Activated CD4-positive, alpha-beta T cell treated with anti-CD3 and anti-CD28 coated beads, Interleukin-2, amount 50 U/mL, for 16 hours (primary cell): ENCODE data around the gene NEDD1.

Experiments
- DNase-seq: peaks from one replicate; pipeline ENCODE4 v3.0.0-alpha.2; 2020

The NEDD1 gene, protein sequence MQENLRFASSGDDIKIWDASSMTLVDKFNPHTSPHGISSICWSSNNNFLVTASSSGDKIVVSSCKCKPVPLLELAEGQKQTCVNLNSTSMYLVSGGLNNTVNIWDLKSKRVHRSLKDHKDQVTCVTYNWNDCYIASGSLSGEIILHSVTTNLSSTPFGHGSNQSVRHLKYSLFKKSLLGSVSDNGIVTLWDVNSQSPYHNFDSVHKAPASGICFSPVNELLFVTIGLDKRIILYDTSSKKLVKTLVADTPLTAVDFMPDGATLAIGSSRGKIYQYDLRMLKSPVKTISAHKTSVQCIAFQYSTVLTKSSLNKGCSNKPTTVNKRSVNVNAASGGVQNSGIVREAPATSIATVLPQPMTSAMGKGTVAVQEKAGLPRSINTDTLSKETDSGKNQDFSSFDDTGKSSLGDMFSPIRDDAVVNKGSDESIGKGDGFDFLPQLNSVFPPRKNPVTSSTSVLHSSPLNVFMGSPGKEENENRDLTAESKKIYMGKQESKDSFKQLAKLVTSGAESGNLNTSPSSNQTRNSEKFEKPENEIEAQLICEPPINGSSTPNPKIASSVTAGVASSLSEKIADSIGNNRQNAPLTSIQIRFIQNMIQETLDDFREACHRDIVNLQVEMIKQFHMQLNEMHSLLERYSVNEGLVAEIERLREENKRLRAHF

GRCh38 chr12:96906849-96907670, at the start of gene NEDD1:
Gene NEDD1 (plus strand): TSS chr12:96907257. CDS start chr12:96909760, 2,503 bp downstream.
- DNase-seq: peak; percentile 88

GRCh38 chr12:96858162-96858561, 48.9 kb upstream of the NEDD1 start:
- DNase-seq: no peak

DNA sequence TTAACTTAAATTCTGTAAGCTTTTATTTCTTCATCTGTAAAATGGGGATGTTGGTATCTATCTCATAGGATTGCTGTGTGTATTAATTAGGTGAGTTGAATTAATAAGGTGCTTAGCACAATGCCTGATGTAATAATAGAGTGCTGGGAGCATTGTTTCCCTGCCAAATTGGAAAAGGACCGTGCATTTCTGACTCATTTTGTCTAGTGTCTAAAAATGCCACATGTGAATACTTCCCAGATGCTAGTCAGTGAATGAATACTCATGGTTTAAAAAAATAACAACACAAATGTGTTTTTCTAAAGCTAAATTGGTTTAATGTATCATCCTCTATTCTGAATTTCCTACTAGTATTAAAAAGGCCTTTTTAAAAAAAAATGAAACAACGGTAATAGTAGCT, 45.4 kb upstream of the NEDD1 start:
- DNase-seq: no peak

DNA sequence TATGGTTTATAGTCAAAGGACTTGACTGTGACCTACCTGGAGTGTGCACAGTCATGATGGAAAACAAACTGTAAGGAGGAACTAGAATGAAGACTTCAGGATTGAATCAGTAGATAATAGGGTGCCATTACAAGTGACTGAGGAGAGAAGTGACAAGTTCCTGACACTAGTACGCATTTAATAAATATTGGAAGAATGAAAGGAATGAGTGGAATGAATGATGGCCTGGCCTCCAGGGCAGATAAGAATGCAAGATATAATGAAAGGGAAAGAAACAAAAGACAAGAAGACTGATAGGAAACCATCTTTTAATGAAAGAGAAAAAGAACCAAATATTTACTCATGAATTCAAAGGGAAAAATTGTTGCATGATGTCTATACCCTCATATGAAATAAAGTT, 44.7 kb upstream of the NEDD1 start:
- no peak for DNase-seq

DNA sequence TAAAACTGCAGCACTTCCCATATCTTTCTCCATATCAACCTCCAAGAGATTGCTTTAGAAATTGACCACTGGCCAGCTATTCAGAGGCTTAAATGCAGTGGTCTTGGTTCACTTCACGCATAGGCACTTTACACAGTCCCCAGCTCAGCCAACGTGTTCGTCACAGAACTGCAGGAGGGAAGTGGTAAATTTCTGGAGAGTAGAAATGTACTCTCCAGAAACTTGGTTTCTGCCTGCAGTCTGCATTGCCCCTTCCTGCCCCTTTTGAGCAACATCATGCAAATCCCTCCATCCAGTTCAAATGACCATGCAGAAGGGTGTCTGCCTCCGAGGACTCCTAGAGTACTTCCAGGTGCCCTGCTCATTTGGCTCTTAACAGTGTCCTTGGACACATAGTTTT, 42.7 kb upstream of the NEDD1 start:
- DNase-seq: no peak

DNA sequence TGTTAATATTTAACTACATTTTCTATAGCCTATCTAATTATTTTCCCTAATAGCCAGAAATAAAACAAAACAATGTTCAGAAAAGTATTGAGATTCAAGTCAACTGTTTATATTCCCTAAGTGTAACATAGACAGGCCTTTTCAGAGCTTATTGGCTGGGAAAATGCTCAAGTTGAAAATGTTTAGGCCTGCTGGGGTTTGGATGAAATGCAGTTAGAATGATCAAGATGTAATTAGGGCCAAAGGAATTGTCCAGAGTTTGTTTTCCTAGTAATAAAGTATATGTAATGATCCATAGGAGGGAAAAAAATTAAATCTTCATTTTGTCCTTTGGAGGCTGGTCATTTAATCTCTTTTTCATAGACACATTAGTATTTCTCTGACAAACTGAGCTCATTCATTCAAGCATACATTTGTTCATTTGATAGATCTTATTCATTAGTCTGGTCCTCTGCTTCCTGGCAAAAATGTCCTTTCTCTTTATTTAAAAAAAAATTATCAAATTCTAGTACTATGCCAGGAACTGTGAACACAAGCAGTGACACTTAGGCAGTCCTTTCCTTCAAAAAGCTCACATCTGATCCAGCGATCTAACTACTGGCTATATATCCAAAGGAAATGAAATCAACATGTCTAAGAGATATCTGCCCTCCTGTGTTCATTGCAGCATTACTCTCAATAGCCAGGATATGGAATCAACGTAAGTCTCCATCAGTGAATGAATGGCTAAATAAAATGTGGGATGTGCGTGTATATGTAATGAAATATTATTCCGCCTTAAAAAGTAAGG, 40.1 kb upstream of the NEDD1 start:
- DNase-seq: no peak

DNA sequence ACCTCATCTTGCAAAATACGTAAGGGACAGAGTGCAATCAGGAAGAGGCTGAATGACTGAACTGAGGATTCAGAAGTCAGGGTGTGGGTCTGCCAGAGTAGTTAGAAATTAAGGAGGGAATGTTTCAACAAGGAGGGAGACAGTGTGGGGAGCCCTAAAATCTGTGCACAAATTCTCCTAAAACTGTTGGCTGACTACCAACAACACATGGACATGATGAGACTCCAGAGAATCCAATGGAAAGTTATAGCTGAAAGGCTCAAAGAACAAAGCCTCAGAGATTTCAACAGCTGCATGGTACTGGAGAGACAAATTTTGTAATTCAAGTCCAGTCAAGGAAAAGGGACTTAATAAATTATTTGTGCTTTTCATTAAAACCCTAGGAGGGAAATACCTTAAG, 36.1 kb upstream of the NEDD1 start:
- no peak for DNase-seq

- DNase-seq: no peak
These were observed 34.1 kb upstream of the NEDD1 start for GRCh38 chr12:96872961-96873360.

- no peak for DNase-seq
These were observed 32.8 kb upstream of the NEDD1 start for GRCh38 chr12:96874211-96874610.

- DNase-seq: no peak
These were observed 30.1 kb upstream of the NEDD1 start for GRCh38 chr12:96876966-96877365.

GRCh38 chr12:96878704-96879103, 28.4 kb upstream of the NEDD1 start:
- no peak for DNase-seq

DNA sequence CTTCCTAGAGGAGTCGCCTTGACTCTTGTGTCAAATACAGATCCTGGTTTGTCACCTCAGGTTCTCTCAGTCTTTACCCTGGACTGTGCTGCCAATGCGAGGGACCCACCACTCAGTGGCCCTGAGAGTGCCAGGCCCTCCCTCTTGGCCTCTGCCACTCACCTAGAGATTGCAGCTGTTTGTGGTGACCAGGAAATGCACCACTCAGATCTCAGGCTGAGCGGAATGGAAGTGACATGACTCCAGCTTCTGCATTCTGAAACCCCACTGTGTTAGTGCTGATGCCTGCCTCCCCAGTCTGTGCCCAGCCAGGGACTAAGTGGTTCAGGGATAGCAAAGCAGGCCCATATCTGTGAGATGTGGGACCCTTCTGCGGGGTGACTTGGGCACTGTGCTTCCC, 27.8 kb upstream of the NEDD1 start:
- DNase-seq: no peak

- no peak for DNase-seq
These were observed 26.8 kb upstream of the NEDD1 start for GRCh38 chr12:96880220-96880619.

DNA sequence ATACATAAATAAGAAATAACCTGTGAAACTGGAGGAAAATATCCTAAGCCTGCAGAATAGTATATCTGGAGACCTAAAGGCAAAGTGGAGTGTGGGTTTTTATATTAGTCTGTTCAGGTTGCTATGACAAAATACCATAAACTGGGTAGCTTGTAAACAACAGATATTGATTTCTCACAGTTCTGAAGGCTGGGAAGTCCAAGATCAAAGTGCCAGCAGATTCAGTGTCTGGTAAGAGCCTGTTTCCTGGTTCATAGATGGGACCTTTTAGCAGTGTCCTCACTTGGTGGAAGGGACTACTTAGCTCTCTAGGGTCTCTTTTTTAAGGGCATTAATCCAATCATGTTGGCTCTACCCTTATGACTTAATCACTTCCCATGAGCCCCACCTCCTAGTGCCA, 25.4 kb upstream of the NEDD1 start:
- no peak for DNase-seq

- no peak for DNase-seq
These were observed 24.2 kb upstream of the NEDD1 start for GRCh38 chr12:96882862-96883261.

- DNase-seq: no peak
These were observed 23.5 kb upstream of the NEDD1 start for GRCh38 chr12:96883571-96883970.

DNA sequence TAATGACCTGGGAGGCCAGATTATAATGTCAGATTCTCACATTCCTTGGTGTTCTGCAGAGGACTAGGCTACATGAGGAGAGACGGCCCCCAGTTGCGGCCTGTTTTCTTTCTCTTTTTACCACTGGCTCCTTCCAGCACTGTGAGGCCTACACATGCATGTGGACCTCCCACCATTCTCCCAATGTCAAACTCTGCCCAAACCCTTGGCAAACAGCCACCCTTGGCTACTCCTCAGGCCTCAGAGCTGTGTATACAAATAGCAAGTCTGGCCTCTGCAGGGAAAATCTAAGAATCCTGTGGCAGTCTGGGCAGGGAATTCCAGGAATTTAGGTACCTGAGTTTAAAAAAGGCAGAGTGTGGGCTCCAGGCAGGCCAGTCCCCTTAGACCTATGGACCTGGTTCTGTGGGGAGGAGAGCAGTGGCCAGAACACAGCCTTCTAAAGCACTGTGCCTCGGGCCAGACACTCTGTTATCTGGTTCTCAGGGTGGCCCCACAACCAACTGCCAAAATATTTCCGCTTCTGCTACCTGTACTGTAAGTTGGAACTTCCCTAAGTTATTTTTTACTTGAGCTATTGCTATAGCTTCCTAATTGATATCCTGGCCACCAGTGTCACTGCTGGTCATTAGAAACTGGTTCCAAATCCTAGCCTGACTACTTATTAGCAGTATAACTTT, 19.9 kb upstream of the NEDD1 start:
- no peak for DNase-seq

GRCh38 chr12:96889273-96889933, 17.7 kb upstream of the NEDD1 start:
- DNase-seq: peak; percentile 8

DNA sequence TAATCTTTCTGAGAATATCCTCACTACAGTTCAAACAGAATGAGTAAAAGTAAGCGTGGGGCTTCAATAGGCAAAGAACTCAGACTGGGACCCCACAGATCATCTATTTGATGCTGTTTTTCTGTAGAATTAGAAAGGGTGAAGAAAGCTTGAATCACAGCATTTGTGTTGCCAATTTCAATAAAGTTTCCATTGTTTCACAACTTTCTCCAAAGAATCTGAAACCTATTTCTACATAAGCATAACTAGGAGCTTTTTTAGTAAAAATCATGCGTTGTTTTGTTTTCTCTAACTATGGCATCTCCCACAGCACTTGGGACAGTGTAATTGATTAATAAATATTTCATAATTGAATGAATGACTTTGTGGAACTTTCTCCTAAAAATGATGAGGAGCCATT, 16.7 kb upstream of the NEDD1 start:
- DNase-seq: no peak

GRCh38 chr12:96892104-96892503, 15.0 kb upstream of the NEDD1 start:
- no peak for DNase-seq

GRCh38 chr12:96897421-96897820, 9.6 kb upstream of the NEDD1 start:
- DNase-seq: no peak

DNA sequence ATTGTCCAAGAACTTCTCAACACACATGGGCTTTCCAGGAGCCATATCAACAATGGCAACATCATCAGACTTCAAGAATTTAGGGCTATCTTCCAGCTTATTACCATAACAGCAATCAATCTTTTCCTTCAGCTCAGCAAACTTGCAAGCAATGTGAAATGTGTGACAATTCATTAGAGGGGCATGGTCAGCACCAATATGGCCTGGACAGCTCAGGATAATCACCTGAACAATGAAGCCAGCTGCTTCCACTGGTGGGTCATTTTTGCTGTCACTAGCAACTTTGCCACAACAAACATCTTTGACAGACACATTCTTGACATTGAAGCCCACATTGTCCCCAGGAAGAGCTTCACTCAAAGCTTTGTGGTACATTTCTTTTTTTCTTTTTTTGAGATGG, 5.9 kb upstream of the NEDD1 start:
- no peak for DNase-seq
